Activated CD4-positive, CD25-positive, alpha-beta regulatory T cell treated with anti-CD3 and anti-CD28 coated beads, Interleukin-2, amount 50 U/mL, for 24 hours (primary cell): ENCODE results near the gene LSM14B.
"Not testable (repeated sequence)": the region's sequence is repeated elsewhere in the genome, so short reads cannot be mapped to it uniquely, and the experiment has no call there.

ENCODE experiments used
- ATAC-seq, 2 donors: fragments of 150-1000 bp; cut with Tn5 transposase; one replicate each; pipeline ENCODE4 v1.10.0; 2021; ENCODE audit warnings: mild to moderate bottlenecking in 1 of 2, moderate library complexity in 1 of 2

The LSM14B gene

DNA sequence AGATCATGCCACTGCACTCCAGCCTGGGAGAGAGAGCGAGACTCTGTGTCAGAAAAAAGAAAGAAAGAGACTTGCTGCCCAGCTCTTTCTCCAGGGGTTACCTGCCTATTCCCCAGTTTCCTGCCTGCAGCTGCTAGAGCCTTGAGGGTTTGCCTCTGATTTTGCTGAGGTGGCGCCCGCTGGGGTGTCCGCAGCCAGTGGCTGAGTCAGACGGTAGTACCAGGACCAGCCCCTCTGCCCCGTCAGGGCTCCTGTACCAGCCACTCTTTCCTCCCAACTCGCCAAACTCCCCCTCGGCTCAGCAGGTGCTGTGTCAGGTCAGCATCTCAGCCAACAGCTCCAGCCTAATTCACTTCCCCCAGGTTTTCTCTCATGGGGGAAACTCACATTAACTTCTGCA lies 7.4 kb upstream of the LSM14B start:
- ATAC-seq: no peak

DNA sequence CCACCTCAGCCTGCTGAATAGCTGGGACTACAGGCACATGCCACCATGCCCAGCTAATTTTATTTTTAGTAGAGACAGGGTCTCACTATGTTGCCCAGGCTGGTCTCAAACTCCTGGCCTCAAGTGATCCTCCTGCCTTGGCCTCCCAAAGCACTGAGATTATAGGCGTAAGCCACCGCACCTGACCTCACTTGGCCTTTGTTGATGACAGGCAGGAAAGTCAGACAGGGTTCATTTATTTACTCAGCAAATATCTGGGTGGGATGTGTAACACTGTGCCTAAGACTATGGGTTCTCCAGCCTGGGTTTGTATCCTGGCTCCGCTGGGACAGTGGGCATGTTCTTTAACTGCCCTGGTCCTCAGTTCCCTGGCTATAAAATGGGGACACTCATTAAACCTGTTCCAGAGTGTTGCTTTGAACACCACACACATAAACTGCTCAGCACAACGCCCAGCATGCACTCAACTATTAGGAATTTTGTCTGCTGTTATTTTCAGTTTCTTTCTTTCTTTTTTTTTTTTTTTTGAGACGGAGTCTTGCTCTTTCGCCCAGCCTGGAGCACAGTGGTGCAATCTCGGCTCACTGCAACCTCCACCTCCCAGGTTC lies 6.4 kb upstream of the LSM14B start:
- not testable (repeated sequence) for ATAC-seq

DNA sequence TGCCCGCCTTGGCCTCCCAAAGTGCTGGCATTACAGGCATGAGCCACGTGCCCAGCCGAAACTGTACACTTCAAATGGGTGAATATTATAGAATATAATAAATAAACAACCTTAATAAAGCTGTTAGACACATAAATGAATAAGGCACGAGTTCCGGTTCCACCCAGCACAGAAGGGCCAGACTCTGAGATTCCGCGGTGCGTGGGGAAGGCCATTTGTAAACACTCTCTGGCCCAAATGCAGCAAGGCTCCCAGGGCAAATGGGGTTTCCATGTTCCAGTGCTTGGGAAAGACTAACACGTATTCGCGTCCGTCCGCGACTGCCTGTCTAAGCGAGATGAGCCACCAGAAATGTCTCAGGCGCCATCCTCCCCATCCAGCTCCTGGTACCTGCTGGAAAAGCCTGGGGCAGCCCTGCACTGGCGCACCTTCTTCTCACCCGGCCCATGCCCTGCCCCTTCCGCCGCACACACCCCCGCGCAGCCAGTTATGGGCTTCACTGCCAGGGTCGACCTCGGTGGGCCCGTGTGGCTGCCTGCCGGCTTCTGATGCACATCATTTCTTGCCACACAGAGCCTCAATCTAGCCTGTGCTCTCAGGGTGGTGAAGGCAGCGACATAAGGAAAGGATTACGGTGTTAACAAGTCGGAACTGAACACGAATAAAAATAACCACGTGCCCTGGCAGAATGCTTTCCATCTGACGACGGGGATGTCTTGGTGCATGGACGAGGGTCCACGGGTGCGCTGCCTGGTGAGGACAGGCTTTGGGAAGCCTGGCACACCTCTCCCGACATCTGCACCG lies 5.5 kb upstream of the LSM14B start:
- no peak for ATAC-seq

DNA sequence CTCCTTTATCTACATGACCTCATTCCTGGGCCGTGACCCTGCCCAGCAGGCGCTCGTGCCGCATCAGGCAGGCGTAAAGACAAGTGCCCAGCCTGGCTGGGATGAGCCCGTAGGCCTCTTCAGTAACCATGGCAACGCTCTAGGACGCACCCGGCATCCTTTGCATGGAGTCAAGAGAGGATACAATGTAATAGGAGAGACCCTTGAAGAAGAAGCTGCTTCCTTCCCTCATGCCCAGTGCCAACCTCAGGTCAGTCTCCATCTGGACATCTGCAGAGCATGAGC lies 5.0 kb upstream of the LSM14B start:
- no peak for ATAC-seq

DNA sequence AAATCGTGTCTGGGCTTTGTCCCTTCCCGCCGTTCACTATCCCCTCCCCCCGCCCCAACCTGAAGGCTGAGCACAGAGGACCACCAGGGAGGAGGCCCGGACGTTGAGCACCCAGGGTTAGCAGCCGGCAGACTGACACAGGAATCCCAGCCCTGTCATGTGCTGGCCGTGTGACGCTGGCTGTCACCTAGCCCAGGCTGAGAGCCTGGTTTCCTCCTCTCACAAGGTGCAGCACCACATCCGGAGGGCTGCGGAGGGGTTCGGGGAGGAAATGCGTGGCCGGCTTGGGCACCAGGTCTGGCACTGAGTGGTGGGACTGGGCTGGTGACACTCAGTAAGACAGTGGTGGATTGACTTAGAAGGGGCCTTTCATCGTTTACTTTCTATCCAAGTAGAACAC lies 4.6 kb upstream of the LSM14B start:
- peak; percentile 2 to 19 for ATAC-seq

DNA sequence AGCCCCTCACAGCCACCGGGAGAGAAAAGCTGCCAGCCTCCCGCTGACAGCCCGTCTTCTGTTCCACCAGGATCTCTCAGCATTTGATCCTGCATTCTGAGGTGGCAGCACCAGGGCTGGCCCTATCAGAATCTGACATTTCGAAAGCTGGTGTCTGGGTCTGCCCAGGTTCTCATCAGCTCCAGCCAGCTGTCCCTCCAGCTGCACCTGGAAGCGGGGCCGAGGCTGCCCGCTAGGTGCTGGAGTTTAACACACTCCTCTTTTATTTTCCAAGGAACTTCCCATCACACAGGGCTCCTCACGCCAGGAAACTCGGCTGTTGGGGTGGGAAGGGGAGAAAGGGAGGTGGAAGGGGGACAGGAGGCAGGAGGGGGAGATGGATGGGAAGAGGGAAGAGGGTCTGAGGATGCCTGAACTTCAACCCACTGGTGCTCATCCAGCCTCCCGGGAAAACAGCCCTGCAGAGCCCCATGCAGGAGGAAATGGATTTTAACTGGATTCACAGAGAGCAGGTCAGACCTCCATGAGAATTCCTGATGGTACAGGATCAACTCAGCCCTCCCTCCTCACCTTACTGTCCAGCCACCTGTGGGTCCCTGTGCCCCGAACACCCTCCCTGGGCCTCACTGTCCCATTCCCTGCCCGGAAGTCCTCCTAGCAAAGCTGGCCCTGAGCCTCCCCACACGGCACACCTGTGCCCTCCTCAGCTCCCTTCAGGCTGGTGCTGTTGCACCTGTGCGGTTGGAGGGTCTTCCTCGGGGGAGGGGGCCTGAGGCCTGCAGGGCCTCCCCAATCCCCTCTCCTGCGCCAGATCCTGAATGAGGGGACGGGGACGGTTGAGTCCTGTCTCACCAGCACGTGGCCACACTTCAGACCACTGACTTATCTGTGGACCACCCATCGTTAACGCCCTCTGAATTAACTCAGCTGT lies 3.9 kb upstream of the LSM14B start:
- ATAC-seq: no peak

DNA sequence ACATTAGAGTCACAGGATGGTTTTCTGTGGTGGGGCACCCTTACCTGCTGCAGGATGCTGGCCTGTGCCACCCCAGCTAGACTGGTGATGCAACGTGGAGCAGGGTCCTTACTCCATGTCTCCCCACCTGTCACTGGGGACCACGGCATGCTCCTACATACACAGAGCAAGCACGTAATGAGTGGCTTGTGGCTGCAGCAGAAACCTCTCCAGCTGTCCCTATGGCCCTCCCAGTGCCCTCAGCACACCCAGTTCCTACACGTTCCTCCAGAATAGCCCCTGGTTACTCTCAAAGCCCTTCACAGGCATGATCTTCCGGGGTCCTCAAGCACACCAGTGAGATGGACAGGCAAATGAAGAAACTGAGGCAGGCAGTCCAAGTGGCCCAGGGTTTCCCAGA lies 3.2 kb upstream of the LSM14B start:
- no peak for ATAC-seq

DNA sequence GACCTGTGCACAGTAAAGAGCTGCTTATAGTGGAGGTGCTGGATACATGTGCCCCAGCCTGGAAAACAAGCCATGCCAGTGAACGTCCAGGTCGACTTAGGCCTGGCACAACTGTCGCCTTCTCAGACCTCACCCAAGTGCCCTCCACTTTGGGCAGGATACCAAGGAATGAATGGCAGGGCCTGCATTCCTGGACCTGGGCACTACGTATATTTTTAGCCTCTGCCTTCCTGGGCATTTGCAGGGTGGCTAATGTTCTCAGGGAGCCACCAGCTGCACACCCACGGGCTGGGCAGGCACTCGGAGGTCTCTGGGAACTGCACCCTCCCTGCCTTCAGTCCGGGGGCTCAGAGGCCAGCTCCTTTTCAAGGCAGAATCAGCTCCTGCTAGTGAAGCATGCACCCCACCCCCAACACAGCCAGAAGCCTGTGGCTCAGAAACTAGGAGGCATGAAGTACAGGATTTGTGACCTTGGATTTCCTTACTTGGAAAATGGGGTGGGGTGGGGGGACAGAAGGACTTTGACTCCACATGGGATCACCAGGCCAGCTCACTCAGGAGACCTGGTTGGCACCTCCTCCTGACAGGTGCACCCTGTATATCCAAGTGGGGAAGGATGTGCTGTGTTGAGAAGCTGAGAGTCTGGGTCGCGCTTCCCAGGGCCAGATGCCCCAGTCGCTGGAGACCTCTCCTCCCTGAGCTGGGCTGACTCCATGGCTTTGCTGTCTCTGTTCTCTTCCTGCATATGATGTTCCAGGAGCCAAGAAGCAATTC lies 2.5 kb upstream of the LSM14B start:
- no peak for ATAC-seq

DNA sequence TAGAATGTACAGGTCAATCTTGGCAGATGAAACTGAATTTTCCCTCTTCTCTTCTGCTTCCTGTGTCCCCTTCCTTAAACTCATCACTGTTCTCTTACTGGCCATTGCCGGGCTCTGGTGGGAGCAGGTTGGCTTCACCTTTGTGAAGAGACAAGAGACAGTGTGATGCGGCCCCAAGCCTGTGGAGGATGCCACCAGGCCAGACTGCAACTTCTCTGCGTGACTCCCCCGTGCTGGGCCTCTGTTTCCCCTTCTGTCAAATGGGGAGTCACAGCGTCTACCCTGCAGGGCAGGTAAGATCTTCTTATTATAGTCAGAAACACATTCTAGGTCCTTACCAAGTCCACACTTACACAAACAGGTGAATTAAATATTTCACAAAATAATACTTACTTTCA lies 1.9 kb upstream of the LSM14B start:
- no peak for ATAC-seq

DNA sequence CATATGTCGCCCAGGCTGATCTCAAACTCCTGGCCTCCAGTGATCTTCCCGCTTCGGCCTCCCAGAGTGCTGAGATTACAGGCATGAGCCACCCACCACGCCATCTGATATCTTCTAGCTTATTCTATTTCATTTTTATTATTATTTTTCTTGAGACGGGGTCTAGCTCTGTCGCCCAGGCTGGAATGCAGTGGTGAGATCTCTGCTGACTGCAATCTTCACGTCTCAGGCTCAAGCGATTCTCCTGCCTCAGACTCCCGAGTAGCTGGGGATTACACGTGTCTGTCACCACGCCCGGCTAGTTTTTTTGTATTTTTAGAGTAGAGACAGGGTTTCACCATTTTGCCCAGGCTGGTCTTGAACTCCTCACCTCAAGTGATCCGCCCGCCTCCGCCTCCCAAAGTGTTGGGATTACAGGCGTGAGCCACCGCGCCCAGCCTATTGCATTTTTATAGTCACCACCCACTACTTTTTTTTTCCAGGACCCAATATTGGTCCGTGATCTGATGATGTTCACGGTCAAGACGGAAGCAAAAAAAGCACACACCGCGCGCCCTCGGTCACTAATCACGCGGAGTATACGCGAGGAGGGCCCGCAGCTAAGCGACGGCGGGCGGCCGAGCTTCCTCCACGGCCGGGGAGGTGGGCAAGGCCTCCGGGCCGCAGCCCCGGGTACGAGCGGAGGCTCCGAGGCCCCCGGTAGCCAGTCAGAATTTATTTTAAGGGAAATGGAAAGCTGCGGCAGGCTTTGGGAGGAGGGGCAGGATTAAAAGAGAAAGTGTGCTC lies 1.1 kb upstream of the LSM14B start:
- ATAC-seq: peak; percentile 0

DNA sequence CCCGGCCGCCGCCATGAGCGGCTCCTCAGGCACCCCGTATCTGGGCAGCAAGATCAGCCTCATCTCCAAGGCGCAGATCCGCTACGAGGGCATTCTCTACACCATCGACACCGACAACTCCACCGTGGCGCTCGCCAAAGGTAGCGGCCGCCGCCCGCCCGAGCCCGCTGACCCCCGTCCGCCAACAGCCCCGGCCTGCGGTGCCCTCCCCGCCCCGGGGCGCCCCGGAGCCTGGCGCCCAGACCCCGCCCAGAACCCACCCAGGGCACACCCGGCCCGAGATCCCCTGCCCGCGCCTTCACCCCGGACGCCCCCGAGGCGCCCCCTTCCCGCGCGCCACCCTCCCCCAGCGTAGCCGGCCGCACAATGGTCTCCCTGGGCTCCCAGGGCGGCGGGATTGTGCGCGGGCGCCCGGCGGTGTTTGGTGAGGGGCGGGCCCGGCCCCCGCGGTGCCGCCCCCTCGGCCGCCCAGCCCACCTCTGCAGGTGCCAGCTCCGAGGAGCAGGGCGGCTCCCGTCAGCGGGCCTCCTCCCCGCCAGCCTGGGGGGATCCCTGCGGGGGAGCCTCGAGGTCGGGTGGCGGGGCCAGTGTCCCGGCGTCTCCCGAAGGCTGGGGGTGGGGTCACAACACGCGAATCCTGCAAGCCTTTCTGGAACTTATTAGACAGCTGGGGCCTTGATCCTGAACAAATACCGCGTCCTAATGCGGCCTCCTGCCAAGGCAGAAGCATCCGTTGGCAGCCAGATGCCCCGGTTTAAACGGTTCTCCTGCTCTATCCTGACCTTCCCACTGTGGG lies 577 bp downstream of the LSM14B start:
- no peak for ATAC-seq

DNA sequence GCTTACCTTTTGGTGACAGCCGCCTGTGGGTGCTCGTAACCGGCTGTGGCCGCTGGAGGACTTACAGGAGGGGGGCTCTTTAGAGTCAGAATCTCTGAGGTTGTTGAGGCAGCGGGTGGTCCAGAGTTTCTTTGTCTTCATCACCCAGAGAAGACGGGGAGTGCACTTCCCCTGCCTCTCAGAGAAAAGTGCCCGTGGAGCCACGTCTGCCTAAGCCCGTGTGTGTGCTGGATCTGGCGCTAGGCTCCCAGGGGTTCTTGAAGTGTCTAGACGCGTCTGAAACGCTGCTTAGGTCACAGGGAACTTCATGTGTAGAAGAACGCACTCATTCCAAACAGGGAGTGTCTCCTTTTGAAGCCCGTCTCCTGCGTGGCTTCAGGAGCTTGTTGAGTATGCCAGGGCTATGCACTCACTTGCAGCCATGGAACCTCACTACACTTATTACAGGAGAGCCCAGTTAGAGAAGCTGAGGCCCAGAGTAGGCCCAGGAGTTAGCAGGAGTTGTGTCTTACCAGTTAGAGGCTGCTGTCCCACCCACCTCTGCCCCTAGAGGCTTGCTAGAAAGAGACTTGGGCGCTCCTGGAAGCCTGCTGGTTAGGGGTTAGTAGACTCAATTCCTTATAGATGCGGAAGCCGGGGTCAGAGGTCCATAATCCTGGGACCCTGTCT lies 1.3 kb downstream of the LSM14B start:
- ATAC-seq: no peak

DNA sequence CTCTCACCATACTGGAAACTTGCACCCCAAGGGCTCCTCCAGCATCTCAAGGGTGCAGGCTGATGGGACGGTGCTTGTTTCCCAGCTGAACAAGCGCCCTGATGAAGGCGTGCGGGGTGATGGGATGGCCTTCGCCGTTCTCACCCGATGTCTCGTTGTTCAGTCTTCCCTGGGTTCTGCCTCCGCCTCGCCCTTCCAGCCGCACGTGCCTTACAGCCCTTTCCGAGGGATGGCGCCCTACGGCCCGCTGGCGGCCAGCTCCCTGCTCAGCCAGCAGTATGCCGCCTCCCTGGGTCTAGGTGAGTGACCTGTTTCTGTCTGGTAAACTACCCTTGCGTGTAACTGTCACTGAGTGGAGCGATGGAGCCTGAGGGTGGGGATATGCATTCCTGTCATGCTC lies 3.9 kb downstream of the LSM14B start:
- no peak for ATAC-seq

DNA sequence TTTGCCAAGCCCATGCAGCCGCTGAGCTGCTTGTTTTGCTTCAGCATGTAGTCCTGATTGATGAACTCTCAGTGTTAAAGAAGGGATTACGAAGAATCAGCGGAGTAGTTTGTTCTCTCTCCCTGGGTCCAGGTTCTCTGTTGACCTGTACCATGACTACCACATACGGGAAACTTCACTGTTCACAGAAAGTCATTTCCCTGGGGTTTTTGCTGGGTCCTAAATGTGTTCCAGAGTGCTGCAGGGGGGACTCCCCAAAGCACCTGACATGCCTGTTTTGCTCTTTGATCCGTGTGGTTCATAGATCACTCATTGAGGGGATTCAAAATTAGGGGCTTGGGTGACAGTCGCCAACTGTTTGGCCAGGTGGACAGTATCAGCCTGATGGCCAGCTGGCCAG lies 5.5 kb downstream of the LSM14B start:
- ATAC-seq: no peak

DNA sequence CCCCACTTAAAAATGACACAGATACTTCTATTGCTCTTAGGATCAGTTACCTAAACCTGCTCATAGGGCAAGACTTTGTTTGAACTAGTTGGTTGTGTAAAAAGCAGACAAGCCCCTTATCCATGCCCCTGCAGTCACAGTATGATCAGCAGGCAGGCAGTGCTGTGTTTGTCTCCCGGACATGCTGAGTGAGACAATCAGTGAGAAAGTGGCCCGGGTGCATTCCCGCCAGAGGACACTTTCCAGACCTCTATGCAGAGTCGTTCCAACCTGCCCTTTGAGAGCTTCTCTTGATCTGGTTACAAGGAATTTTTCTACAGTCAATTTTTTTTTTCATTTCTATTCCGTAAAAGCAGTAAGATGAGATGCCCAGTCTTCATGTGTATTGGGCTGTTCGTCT lies 6.2 kb downstream of the LSM14B start:
- no peak for ATAC-seq

DNA sequence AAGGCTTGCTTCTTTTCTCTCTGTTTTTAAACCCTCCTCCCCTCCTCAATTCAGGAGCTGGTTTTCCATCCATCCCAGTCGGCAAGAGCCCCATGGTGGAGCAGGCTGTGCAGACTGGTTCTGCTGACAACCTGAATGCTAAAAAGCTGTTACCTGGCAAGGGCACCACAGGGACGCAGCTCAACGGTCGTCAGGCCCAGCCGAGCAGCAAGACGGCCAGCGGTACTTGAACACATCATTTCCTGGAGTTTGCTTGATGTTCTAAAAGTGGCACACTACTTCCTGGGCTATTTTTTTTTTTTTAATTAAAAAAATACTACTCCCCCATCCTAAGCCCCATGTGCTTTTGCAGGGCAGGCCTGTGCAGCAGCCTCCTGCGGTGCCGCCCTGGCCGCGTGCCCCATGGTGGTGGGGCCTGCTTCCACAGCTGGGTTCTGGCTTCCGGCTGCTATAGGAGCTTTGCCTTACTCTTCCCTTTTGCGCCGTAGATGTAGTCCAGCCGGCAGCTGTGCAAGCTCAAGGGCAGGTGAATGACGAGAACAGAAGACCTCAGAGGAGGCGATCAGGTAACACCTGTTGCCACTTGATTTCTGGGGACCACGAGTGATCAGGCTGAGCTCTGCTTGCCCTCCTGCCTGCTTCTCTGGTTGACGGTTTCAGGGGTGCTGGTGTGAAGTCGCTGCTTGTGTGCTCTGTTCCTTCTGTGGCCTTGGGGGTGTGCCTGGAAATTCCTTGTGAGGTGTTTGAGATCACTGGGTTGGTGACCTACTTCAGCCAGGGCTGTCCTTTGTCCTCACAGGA lies 7.7 kb downstream of the LSM14B start:
- ATAC-seq: no peak

DNA sequence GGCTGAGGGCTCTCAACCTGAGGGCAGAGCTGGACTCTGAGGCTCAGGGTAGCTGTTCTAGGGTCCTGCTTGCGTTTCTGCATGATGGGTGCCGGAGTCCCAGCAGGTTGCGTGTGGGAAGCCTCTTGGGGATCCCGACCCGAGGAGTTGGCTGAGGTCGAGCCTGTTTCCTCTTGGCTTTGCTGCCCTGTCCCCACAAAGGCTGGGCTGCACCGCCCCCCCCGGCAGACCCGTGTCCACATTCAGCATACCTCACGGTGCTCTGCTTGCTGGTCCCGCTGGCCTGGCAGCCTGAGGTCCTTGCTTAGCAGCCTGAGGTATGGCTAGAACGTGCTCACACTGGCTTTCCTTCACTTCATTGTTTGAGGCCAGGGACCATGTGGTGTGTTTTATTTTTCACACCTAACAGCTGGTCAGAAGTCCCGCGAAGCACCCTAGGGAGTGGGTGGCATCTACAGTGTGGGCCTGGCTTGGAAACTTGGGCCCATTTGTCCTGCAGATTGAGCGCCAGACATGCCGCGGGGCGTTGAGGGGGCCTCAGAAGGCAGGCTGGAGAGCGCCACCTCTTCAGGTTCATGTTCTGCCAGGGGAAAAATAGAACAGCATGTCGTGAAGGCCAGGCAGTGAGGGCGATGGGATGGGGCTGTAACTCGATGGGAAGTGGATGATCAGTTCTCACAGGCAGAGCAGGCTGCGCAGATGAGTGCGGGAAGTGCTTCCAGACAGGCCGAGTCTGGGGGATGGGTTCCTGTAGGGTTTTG lies 9.5 kb downstream of the LSM14B start:
- no peak for ATAC-seq

DNA sequence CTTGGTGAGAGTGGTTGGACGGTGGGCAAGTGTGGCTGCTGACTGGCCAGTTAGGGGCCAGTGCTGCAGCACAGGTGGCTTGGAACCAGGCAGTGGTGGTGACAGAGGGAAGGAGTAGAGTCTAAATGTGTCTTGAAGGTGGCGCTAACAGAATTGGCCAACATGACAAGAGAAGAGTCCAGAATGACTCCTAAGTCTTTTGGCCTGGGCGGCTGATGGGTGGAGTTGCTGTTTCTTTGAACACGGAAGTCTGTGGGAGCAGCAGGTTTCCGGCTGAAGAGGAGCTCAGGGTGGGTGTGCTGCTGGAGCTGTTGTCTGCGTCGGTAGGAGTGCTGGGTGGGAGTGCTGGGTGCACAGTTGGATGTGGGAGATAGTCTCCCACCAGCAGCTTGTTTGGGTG lies 10.1 kb downstream of the LSM14B start:
- no peak for ATAC-seq
